HepG2 (cell line): ENCODE results near the gene BRAF. TPM values are rescaled to one million over a fixed set of nuclear protein-coding genes. Genes with fewer than 3 reads are reported as not detected.

Experiments
- DPF2 ChIP-seq: sonication (generic); formaldehyde crosslinking; IDR thresholded peaks from 2 replicates; pipeline ENCODE4 v1.4.0; 2020; ENCODE audit warnings: mild to moderate bottlenecking, low read depth, missing genetic modification reagents, borderline replicate concordance
- HIVEP1 ChIP-seq: sonication (generic); formaldehyde crosslinking; IDR thresholded peaks from 2 replicates; pipeline ENCODE4 v1.4.0; 2020; ENCODE audit warnings: mild to moderate bottlenecking, missing genetic modification reagents
- HOXA5 ChIP-seq: sonication (generic); formaldehyde crosslinking; IDR thresholded peaks from 2 replicates; pipeline ENCODE4 v1.4.0; 2020; ENCODE audit warnings: missing genetic modification reagents
- ISL2 ChIP-seq: sonication (generic); formaldehyde crosslinking; IDR thresholded peaks from 2 replicates; pipeline ENCODE4 v1.5.0; 2020; ENCODE audit warnings: missing genetic modification reagents
- KDM1A ChIP-seq: IDR thresholded peaks from 2 replicates; pipeline ENCODE4 v1.6.1; 2016; ENCODE audit warnings: missing compliant biosample characterization
- KDM3A ChIP-seq: IDR thresholded peaks from 2 replicates; pipeline ENCODE4 v1.6.1; 2018; ENCODE audit warnings: low read depth, missing compliant biosample characterization
- KDM6A ChIP-seq: IDR thresholded peaks from 2 replicates; pipeline ENCODE4 v1.6.1; 2016; ENCODE audit warnings: low read depth
- POLR2AphosphoS2 ChIP-seq: IDR thresholded peaks from 2 replicates; pipeline ENCODE4 v1.6.1; 2011; ENCODE audit warnings: low read depth, low read length, improper control_type of control experiment
- REPIN1 ChIP-seq: sonication (generic); formaldehyde crosslinking; IDR thresholded peaks from 2 replicates; pipeline ENCODE4 v1.8.0; 2022; ENCODE audit warnings: missing genetic modification reagents, low read depth, mild to moderate bottlenecking, borderline replicate concordance
- SALL2 ChIP-seq: sonication (generic); formaldehyde crosslinking; IDR thresholded peaks from 2 replicates; pipeline ENCODE4 v1.8.1; 2023; ENCODE audit warnings: mild to moderate bottlenecking, missing genetic modification reagents, inconsistent platforms
- SOX6 ChIP-seq, 2 experiments: fragments of 450-650 bp in 1 of 2; sonication (generic) in 1 of 2; formaldehyde crosslinking in 1 of 2; IDR thresholded peaks; 2 replicates each; pipeline versions ENCODE4 v1.4.0 to v1.6.1; 2017 to 2020; ENCODE audit warnings: antibody characterized with exemption in 1 of 2, mild to moderate bottlenecking in 1 of 2, missing genetic modification reagents in 1 of 2
- STAG1 ChIP-seq: sonication (generic); formaldehyde crosslinking; IDR thresholded peaks from 2 replicates; pipeline ENCODE4 v1.4.0; 2020; ENCODE audit warnings: missing genetic modification reagents
- TEAD2 ChIP-seq: sonication (generic); formaldehyde crosslinking; IDR thresholded peaks from 2 replicates; pipeline ENCODE4 v1.9.0; 2021; ENCODE audit warnings: missing genetic modification reagents
- ZNF644 ChIP-seq: IDR thresholded peaks from 2 replicates; pipeline ENCODE4 v1.6.1; 2016; ENCODE audit warnings: low read depth
- ZNF781 ChIP-seq: sonication (generic); formaldehyde crosslinking; IDR thresholded peaks from 2 replicates; pipeline ENCODE4 v1.5.1; 2020; ENCODE audit warnings: borderline replicate concordance, mild to moderate bottlenecking, missing genetic modification reagents; ENCODE audit errors: not compliant biosample characterization
- ZNF841 ChIP-seq: sonication (generic); formaldehyde crosslinking; IDR thresholded peaks from 2 replicates; pipeline ENCODE4 v1.8.1; 2023; ENCODE audit warnings: missing genetic modification reagents, borderline replicate concordance
- polyA plus RNA-seq, 8 experiments: library from polyadenylated mRNA; depleted of rRNA in 3 of 8; stranded (reverse) in 7 of 8; unstranded in 1 of 8; fragments of >200 nt; fragmentation: Illumina TruSeq in 4 of 8; extraction: Trizol in 4 of 8; gene quantifications; 2 replicates each; pipeline versions ENCODE4 v1.2.1 to v1.2.3, GENCODE V29; 2011 to 2016; ENCODE audit warnings: low read depth in 4 of 8, missing spikeins in 1 of 8, mixed read lengths in 1 of 8; ENCODE audit not compliant: insufficient read depth in 1 of 8
- total RNA-seq, 5 experiments: library from RNA; depleted of rRNA; stranded (reverse); fragments of >200 nt; fragmentation: Illumina TruSeq; extraction: Trizol; gene quantifications; 2 replicates each; pipeline ENCODE4 v1.2.3, GENCODE V29; 2016; ENCODE audit warnings: low read depth in 1 of 5
- TF ChIP-seq, protein P1 (sequence below): sonication (generic); formaldehyde crosslinking; conservative IDR thresholded peaks from 2 replicates; pipeline ENCODE4 v1.8.0; 2022; ENCODE audit warnings: low read depth, missing genetic modification reagents
- TF ChIP-seq, protein P2 (sequence below): sonication (generic); formaldehyde crosslinking; IDR thresholded peaks from 2 replicates; pipeline ENCODE4 v1.5.0; 2020; ENCODE audit warnings: missing genetic modification reagents
- TF ChIP-seq, protein P3 (sequence below): sonication (generic); formaldehyde crosslinking; IDR thresholded peaks from 2 replicates; pipeline ENCODE4 v1.5.1; 2020; ENCODE audit warnings: mild to moderate bottlenecking, missing genetic modification reagents, moderate library complexity
- TF ChIP-seq, protein P4 (sequence below), 2 experiments: sonication (generic) in 1 of 2; formaldehyde crosslinking in 1 of 2; IDR thresholded peaks; 2 replicates each; pipeline versions ENCODE4 v1.5.1 to v1.6.1; 2011 to 2020; ENCODE audit warnings: borderline replicate concordance in 1 of 2, low read depth in 1 of 2, low read length in 1 of 2, mild to moderate bottlenecking in 1 of 2, missing genetic modification reagents in 1 of 2, moderate library complexity in 1 of 2

Gene BRAF
- total and polyA plus RNA-seq, 2 of the 13 experiments (the other 11 are each of a cell fraction or from before 2014, with no cell fraction given): 12.5 to 13.4 TPM

DNA sequence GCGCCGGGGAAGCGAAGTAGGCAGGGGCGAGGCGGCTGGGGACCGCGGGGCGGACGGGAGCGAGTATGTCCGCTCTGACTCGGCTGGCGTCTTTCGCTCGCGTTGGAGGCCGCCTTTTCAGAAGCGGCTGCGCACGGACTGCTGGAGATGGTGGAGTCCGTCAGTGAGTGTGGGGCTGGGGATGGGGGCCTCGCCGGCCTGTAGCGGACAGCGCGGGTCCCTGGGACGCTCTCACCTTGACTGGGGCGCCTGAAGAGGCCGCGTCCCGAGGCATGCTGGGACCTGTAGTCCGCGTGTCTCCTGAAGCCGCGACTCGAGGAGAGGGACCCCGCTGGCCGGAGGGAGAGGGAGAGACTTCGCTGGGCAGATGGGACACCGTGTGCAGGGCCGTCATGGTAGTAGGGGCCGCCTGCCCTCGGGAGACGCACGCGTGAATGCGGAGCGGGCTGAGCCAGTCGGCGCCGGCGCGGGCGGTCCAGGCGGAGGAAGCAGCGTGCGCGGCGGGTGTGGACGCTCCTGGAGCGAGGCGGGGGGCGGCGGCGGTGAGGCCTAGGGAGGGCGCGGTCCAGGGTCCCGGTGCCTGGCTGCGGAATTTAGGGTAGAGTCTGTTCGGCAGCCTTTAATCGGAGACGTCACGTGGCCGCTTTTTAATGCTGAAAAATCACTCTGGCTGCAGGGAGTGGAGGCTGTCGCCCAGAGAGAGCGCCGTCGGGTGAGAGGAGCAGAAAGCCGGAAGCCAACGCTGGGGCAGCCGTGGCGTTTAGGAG is 227.9 kb downstream of the BRAF start, which contains the start of gene NDUFB2 (continued):
- TF ChIP-seq, protein P1, sequence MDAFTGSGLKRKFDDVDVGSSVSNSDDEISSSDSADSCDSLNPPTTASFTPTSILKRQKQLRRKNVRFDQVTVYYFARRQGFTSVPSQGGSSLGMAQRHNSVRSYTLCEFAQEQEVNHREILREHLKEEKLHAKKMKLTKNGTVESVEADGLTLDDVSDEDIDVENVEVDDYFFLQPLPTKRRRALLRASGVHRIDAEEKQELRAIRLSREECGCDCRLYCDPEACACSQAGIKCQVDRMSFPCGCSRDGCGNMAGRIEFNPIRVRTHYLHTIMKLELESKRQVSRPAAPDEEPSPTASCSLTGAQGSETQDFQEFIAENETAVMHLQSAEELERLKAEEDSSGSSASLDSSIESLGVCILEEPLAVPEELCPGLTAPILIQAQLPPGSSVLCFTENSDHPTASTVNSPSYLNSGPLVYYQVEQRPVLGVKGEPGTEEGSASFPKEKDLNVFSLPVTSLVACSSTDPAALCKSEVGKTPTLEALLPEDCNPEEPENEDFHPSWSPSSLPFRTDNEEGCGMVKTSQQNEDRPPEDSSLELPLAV (CRISPR knock-in tag): 0 out of 2 replicates have a peak, but pooled peaks have one; percentile 34
- TF ChIP-seq, protein P2, sequence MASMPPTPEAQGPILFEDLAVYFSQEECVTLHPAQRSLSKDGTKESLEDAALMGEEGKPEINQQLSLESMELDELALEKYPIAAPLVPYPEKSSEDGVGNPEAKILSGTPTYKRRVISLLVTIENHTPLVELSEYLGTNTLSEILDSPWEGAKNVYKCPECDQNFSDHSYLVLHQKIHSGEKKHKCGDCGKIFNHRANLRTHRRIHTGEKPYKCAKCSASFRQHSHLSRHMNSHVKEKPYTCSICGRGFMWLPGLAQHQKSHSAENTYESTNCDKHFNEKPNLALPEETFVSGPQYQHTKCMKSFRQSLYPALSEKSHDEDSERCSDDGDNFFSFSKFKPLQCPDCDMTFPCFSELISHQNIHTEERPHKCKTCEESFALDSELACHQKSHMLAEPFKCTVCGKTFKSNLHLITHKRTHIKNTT (CRISPR knock-in tag): no peak
- TF ChIP-seq KDM1A (CRISPR knock-in tag) (no peak), HIVEP1 (CRISPR knock-in tag) (no peak), ZNF841 (CRISPR knock-in tag) (no peak), KDM3A (CRISPR knock-in tag) (peak; percentile 36; the same call in 1 of the 2 replicates), ISL2 (CRISPR knock-in tag) (peak; percentile 19; the same call in 1 of the 2 replicates), SALL2 (CRISPR knock-in tag) (0 out of 2 replicates have a peak, but pooled peaks have one; percentile 35), SOX6 (IDR thresholded peaks at IDR 0.05) (no peak), SOX6 (CRISPR knock-in tag; IDR thresholded peaks at IDR 0.05) (0 out of 2 replicates have a peak, but pooled peaks have one; percentile 16), DPF2 (CRISPR knock-in tag) (0 out of 2 replicates have a peak, but pooled peaks have one; percentile 7), REPIN1 (CRISPR knock-in tag) (peak; percentile 91), KDM6A (no peak), HOXA5 (CRISPR knock-in tag) (peak; percentile 84; the same call in 1 of the 2 replicates), POLR2AphosphoS2 (no peak), TEAD2 (no peak), STAG1 (CRISPR knock-in tag) (0 out of 2 replicates have a peak, but pooled peaks have one; percentile 6), ZNF781 (no peak), ZNF644 (CRISPR knock-in tag) (no peak)
- TF ChIP-seq, protein P3, sequence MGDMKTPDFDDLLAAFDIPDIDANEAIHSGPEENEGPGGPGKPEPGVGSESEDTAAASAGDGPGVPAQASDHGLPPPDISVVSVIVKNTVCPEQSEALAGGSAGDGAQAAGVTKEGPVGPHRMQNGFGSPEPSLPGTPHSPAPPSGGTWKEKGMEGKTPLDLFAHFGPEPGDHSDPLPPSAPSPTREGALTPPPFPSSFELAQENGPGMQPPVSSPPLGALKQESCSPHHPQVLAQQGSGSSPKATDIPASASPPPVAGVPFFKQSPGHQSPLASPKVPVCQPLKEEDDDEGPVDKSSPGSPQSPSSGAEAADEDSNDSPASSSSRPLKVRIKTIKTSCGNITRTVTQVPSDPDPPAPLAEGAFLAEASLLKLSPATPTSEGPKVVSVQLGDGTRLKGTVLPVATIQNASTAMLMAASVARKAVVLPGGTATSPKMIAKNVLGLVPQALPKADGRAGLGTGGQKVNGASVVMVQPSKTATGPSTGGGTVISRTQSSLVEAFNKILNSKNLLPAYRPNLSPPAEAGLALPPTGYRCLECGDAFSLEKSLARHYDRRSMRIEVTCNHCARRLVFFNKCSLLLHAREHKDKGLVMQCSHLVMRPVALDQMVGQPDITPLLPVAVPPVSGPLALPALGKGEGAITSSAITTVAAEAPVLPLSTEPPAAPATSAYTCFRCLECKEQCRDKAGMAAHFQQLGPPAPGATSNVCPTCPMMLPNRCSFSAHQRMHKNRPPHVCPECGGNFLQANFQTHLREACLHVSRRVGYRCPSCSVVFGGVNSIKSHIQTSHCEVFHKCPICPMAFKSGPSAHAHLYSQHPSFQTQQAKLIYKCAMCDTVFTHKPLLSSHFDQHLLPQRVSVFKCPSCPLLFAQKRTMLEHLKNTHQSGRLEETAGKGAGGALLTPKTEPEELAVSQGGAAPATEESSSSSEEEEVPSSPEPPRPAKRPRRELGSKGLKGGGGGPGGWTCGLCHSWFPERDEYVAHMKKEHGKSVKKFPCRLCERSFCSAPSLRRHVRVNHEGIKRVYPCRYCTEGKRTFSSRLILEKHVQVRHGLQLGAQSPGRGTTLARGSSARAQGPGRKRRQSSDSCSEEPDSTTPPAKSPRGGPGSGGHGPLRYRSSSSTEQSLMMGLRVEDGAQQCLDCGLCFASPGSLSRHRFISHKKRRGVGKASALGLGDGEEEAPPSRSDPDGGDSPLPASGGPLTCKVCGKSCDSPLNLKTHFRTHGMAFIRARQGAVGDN (CRISPR knock-in tag): peak; percentile 98
- TF ChIP-seq, protein P4, sequence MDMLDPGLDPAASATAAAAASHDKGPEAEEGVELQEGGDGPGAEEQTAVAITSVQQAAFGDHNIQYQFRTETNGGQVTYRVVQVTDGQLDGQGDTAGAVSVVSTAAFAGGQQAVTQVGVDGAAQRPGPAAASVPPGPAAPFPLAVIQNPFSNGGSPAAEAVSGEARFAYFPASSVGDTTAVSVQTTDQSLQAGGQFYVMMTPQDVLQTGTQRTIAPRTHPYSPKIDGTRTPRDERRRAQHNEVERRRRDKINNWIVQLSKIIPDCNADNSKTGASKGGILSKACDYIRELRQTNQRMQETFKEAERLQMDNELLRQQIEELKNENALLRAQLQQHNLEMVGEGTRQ (IDR thresholded peaks at IDR 0.05; ENCODE audit: low read depth, low read length): no peak
- TF ChIP-seq, protein P4 (CRISPR knock-in tag; IDR thresholded peaks at IDR 0.05; ENCODE audit: borderline replicate concordance): no peak; the same call in 1 of the 2 replicates
